ENCODE measurements around the gene EVI2B. TPM values are rescaled to one million over a fixed set of nuclear protein-coding genes. Genes with fewer than 3 reads are reported as not detected.
"Not testable (repeated sequence)": the region's sequence is repeated elsewhere in the genome, so short reads cannot be mapped to it uniquely, and the experiment has no call there.

Gene EVI2B
- total RNA-seq, 2 experiments from 2014 or later = 49.1 to 52.6 TPM

- peaks cover 23% of the 10 kb centered on the region for H3K4me1 Mint-ChIP-seq (ENCODE audit: low read depth)
- H3K4me3 Mint-ChIP-seq = peak overlapping the region; percentile 74
- H3K27ac Mint-ChIP-seq = peak overlapping the region; percentile 93
- POLR2A ChIA-PET = interaction anchor here (0.7 to 6.2 kb wide), 6 partner anchors 10 to 352 kb away, joined by 3 to 185 read pairs (median 4); partner anchors contain the start of gene EVI2B
- ATAC-seq (peak; percentile 27), DNase-seq (peak; percentile 55)
- CTCF ChIA-PET = interaction anchor here (1.4 to 3.2 kb wide), 2 partner anchors 11 to 51 kb away, joined by 7 to 24 read pairs; no protein-coding TSS in a partner anchor
- H3K9me3 Mint-ChIP-seq (ENCODE audit: insufficient read depth) = no peaks in the 10 kb centered on the region
- H3K27me3 Mint-ChIP-seq (ENCODE audit: low read depth) = no peaks in the 10 kb centered on the region
- peaks cover 28% of the 10 kb centered on the region for H3K36me3 Mint-ChIP-seq (ENCODE audit: low read depth)
These were observed 8.1 kb upstream of the EVI2B start for GRCh38 chr17:31321966-31322365.

GRCh38 chr17:31321481-31321880 lies 7.6 kb upstream of the EVI2B start, which contains the start of gene EVI2A:
Gene EVI2A, minus strand, starts transcription at chr17:31321622. Its CDS starts 2,609 bp downstream, at chr17:31319013.
- Mint-ChIP-seq H3K27me3 (ENCODE audit: low read depth) (no peaks in the 10 kb centered on the region), H3K27ac (peak within 1 kb of the TSS; percentile 93), H3K4me1 (ENCODE audit: low read depth) (peaks cover 28% of the 10 kb centered on the region), H3K9me3 (ENCODE audit: insufficient read depth) (no peaks in the 10 kb centered on the region), H3K36me3 (ENCODE audit: low read depth) (peaks cover 28% of the 10 kb centered on the region), H3K4me3 (peak within 1 kb of the TSS; percentile 74)
- CTCF ChIA-PET = interaction anchor here (1.4 to 3.2 kb wide), 2 partner anchors 10 to 51 kb away, joined by 7 to 24 read pairs; no protein-coding TSS in a partner anchor
- DNase-seq = peak; percentile 91
- POLR2A ChIA-PET = interaction anchor here (0.6 to 6.2 kb wide), 9 partner anchors 10 to 351 kb away, joined by 3 to 185 read pairs (median 3); partner anchors contain the start of gene EVI2B
- peak; percentile 94 for ATAC-seq

GRCh38 chr17:31320791-31321190 lies 6.9 kb upstream of the EVI2B start:
- Mint-ChIP-seq H3K4me1 (ENCODE audit: low read depth) (peaks cover 35% of the 10 kb centered on the region), H3K4me3 (peak overlapping the region; percentile 74), H3K36me3 (ENCODE audit: low read depth) (peaks cover 33% of the 10 kb centered on the region), H3K27me3 (ENCODE audit: low read depth) (no peaks in the 10 kb centered on the region), H3K9me3 (ENCODE audit: insufficient read depth) (no peaks in the 10 kb centered on the region), H3K27ac (peak overlapping the region; percentile 93)
- DNase-seq (no peak), ATAC-seq (no peak)
- ChIA-PET CTCF (interaction anchor here (3.2 kb wide), 1 partner anchor 10 kb away, joined by 24 read pairs; no protein-coding TSS in a partner anchor), POLR2A (interaction anchor here (1.0 to 6.2 kb wide), 5 partner anchors 9 to 188 kb away, joined by 3 to 185 read pairs (median 5); partner anchors contain the start of gene EVI2B)

DNA sequence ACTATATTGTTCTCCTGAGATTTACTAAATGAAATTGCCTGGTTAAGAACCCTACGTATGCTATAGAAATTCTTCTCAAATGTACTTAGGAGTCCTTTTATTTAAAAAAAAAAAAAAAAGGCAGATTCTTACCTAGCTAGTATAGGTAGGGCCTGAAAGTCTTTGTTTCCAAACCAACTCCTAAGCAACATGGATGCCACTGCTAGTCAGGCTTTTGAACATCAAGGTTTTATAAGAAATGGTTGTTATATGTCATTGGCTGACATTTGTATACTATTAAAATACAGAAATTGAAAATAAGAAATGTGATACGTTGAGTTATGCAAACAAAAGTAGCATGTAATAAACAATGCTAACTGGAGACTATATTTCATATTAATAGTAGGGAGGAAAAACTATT lies 6.4 kb upstream of the EVI2B start:
- Mint-ChIP-seq H3K9me3 (ENCODE audit: insufficient read depth) (no peaks in the 10 kb centered on the region), H3K36me3 (ENCODE audit: low read depth) (peaks cover 35% of the 10 kb centered on the region), H3K4me1 (ENCODE audit: low read depth) (peaks cover 39% of the 10 kb centered on the region), H3K27ac (peak overlapping the region; percentile 93), H3K4me3 (peak overlapping the region; percentile 74), H3K27me3 (ENCODE audit: low read depth) (no peaks in the 10 kb centered on the region)
- DNase-seq = no peak
- ChIA-PET CTCF (interaction anchor here (3.2 kb wide), 1 partner anchor 9 kb away, joined by 24 read pairs; no protein-coding TSS in a partner anchor), POLR2A (interaction anchor here (0.8 to 6.2 kb wide), 3 partner anchors 9 to 510 kb away, joined by 3 to 185 read pairs (median 4); partner anchors contain the start of gene EVI2B)
- ATAC-seq = no peak

GRCh38 chr17:31318851-31319661 lies 5.2 kb upstream of the EVI2B start:
- ChIA-PET CTCF (interaction anchor here (0.6 to 3.2 kb wide), 3 partner anchors 8 to 924 kb away, joined by 3 to 24 read pairs (median 3); no protein-coding TSS in a partner anchor), POLR2A (interaction anchor here (0.6 to 6.2 kb wide), 7 partner anchors 7 to 169 kb away, joined by 3 to 185 read pairs (median 3); partner anchors contain the start of gene EVI2B)
- peaks cover 7% of the 10 kb centered on the region for H3K9me3 Mint-ChIP-seq (ENCODE audit: insufficient read depth)
- peaks cover 41% of the 10 kb centered on the region for H3K36me3 Mint-ChIP-seq (ENCODE audit: low read depth)
- peak overlapping the region; percentile 74 for H3K4me3 Mint-ChIP-seq
- H3K27ac Mint-ChIP-seq = peak overlapping the region; percentile 90
- no peaks in the 10 kb centered on the region for H3K27me3 Mint-ChIP-seq (ENCODE audit: low read depth)
- H3K4me1 Mint-ChIP-seq (ENCODE audit: low read depth) = peaks cover 48% of the 10 kb centered on the region
- DNase-seq (no peak), ATAC-seq (no peak)

- Mint-ChIP-seq H3K9me3 (ENCODE audit: insufficient read depth) (peaks cover 7% of the 10 kb centered on the region), H3K4me3 (peak overlapping the region; percentile 74), H3K27ac (peak overlapping the region; percentile 90), H3K27me3 (ENCODE audit: low read depth) (no peaks in the 10 kb centered on the region), H3K4me1 (ENCODE audit: low read depth) (peaks cover 44% of the 10 kb centered on the region), H3K36me3 (ENCODE audit: low read depth) (peaks cover 44% of the 10 kb centered on the region)
- ChIA-PET CTCF (interaction anchor here (0.8 kb wide), 1 partner anchor 9 kb away, joined by 3 read pairs; no protein-coding TSS in a partner anchor), POLR2A (interaction anchor here (0.6 to 6.2 kb wide), 6 partner anchors 7 to 169 kb away, joined by 3 to 185 read pairs (median 3); partner anchors contain the start of gene EVI2B)
- peak; percentile 57 for DNase-seq
- peak; percentile 28 for ATAC-seq
These were observed 4.5 kb upstream of the EVI2B start for GRCh38 chr17:31318298-31318801.

GRCh38 chr17:31314782-31315100 lies 887 bp upstream of the EVI2B start:
- DNase-seq (no peak), ATAC-seq (no peak)
- peak overlapping the region; percentile 90 for H3K4me3 Mint-ChIP-seq
- H3K4me1 Mint-ChIP-seq (ENCODE audit: low read depth) = peaks cover 36% of the 10 kb centered on the region
- H3K9me3 Mint-ChIP-seq (ENCODE audit: insufficient read depth) = peaks cover 7% of the 10 kb centered on the region
- ChIA-PET POLR2A (no interaction called here), CTCF (interaction anchor here (1.1 to 1.3 kb wide), 2 partner anchors 53 to 58 kb away, joined by 3 to 6 read pairs; no protein-coding TSS in a partner anchor)
- H3K36me3 Mint-ChIP-seq (ENCODE audit: low read depth) = peaks cover 51% of the 10 kb centered on the region
- no peaks in the 10 kb centered on the region for H3K27me3 Mint-ChIP-seq (ENCODE audit: low read depth)
- peak overlapping the region; percentile 92 for H3K27ac Mint-ChIP-seq

DNA sequence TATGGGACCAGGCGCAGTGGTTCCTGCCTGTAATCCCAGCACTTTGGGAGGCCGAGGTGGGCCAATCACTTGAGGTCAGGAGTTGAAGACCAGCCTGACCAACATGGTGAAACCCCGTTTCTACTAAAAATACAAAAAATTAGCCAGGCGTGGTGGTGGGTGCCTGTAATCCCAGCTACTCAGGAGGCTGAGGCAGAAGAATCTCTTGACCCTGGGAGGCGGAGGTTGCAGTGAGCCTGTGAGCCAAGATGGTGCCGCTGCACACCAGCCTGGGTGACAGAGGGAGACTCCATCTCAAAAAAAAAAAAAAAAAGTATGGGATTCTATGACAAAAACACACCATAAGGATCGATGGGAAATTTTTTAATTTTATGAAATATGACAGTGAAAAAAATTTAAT lies 1.6 kb downstream of the EVI2B start:
- H3K9me3 Mint-ChIP-seq (ENCODE audit: insufficient read depth); H3K27me3 Mint-ChIP-seq (ENCODE audit: low read depth); ATAC-seq: not testable (repeated sequence)
- peaks cover 54% of the 10 kb centered on the region for H3K4me1 Mint-ChIP-seq (ENCODE audit: low read depth)
- H3K4me3 Mint-ChIP-seq = peak overlapping the region; percentile 94
- ChIA-PET CTCF (interaction anchor here (1.1 to 3.1 kb wide), 2 partner anchors 8 to 60 kb away, joined by 3 to 24 read pairs; partner anchors contain the start of gene EVI2A), POLR2A (interaction anchor here (2.5 to 5.5 kb wide), 2 partner anchors 9 to 16 kb away, joined by 6 to 185 read pairs; partner anchors contain the start of gene EVI2A)
- DNase-seq = peak; percentile 66
- H3K36me3 Mint-ChIP-seq (ENCODE audit: low read depth) = peaks cover 50% of the 10 kb centered on the region
- peak overlapping the region; percentile 95 for H3K27ac Mint-ChIP-seq

GRCh38 chr17:31311526-31311925 lies 2.3 kb downstream of the EVI2B start:
- DNase-seq (no peak), ATAC-seq (no peak)
- peaks cover 51% of the 10 kb centered on the region for H3K36me3 Mint-ChIP-seq (ENCODE audit: low read depth)
- CTCF ChIA-PET = interaction anchor here (1.1 to 3.1 kb wide), 2 partner anchors 9 to 61 kb away, joined by 3 to 24 read pairs; partner anchors contain the start of gene EVI2A
- H3K27me3 Mint-ChIP-seq (ENCODE audit: low read depth) = no peaks in the 10 kb centered on the region
- POLR2A ChIA-PET = interaction anchor here (2.5 to 5.5 kb wide), 2 partner anchors 9 to 17 kb away, joined by 6 to 185 read pairs; partner anchors contain the start of gene EVI2A
- peaks cover 7% of the 10 kb centered on the region for H3K9me3 Mint-ChIP-seq (ENCODE audit: insufficient read depth)
- H3K4me1 Mint-ChIP-seq (ENCODE audit: low read depth) = peaks cover 53% of the 10 kb centered on the region
- H3K4me3 Mint-ChIP-seq = peak overlapping the region; percentile 94
- H3K27ac Mint-ChIP-seq = peak overlapping the region; percentile 95

- peaks cover 53% of the 10 kb centered on the region for H3K36me3 Mint-ChIP-seq (ENCODE audit: low read depth)
- H3K4me1 Mint-ChIP-seq (ENCODE audit: low read depth) = peaks cover 47% of the 10 kb centered on the region
- H3K27ac Mint-ChIP-seq = peak overlapping the region; percentile 95
- peak overlapping the region; percentile 94 for H3K4me3 Mint-ChIP-seq
- peaks cover 7% of the 10 kb centered on the region for H3K9me3 Mint-ChIP-seq (ENCODE audit: insufficient read depth)
- ATAC-seq (peak; percentile 18), DNase-seq (peak; percentile 44)
- POLR2A ChIA-PET = interaction anchor here (0.7 to 5.5 kb wide), 4 partner anchors 10 to 625 kb away, joined by 3 to 185 read pairs (median 6); partner anchors contain the start of gene EVI2A
- CTCF ChIA-PET = interaction anchor here (0.6 to 3.1 kb wide), 3 partner anchors 10 to 1726 kb away, joined by 3 to 24 read pairs (median 3); partner anchors contain the start of gene EVI2A
- no peaks in the 10 kb centered on the region for H3K27me3 Mint-ChIP-seq (ENCODE audit: low read depth)
These were observed 3.0 kb downstream of the EVI2B start for GRCh38 chr17:31310886-31311285.

DNA sequence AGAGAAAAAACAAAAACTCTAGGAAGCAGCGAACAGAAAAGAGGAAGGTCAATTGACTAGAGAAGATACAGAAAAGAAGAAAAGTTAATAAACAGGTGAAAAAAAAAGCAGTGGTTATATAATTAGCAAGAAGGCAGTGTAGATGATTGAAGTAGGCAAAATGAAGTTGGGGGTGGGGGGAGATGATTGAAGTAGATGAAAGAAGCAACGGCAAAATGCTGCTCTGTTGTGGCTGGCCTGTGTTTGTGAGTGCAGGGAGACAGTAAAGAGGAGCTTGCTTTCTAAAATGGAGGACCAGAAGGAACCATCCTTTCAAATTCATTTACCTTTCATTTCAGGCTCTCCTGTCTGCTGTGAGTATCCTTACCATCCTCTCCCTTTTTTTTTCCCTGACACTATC lies 3.6 kb downstream of the EVI2B start:
- ATAC-seq (peak; percentile 62), DNase-seq (peak; percentile 77)
- POLR2A ChIA-PET = interaction anchor here (0.7 to 5.5 kb wide), 5 partner anchors 11 to 206 kb away, joined by 3 to 185 read pairs (median 5); partner anchors contain the start of gene EVI2A
- Mint-ChIP-seq H3K27ac (peak overlapping the region; percentile 98), H3K9me3 (ENCODE audit: insufficient read depth) (peaks cover 7% of the 10 kb centered on the region), H3K4me1 (ENCODE audit: low read depth) (peaks cover 43% of the 10 kb centered on the region), H3K4me3 (peak overlapping the region; percentile 94), H3K27me3 (ENCODE audit: low read depth) (no peaks in the 10 kb centered on the region), H3K36me3 (ENCODE audit: low read depth) (peaks cover 56% of the 10 kb centered on the region)
- CTCF ChIA-PET = interaction anchor here (0.6 to 3.1 kb wide), 6 partner anchors 8 to 1725 kb away, joined by 3 to 24 read pairs (median 4); partner anchors contain the start of gene EVI2A

Data from activated CD8-positive, alpha-beta T cell treated with anti-CD3 and anti-CD28 coated beads, Interleukin-2, amount 10 ng/mL, durations not matched to agents 7 days and 5 days (primary cell).